GM23338 (cell line): Measurements from ENCODE around the gene BZW2. TPM values are rescaled to one million over a fixed set of nuclear protein-coding genes. Genes with fewer than 3 reads are reported as not detected.

Experiments used
- ATAC-seq: fragments of 200-7000 bp; cut with Tn5 transposase; 3 replicates; pipeline ENCODE4 v1.9.1; 2020
- DNase-seq: peaks from one replicate; pipeline ENCODE4 v3.0.0-alpha.2; 2015; ENCODE audit warnings: low spot score
- H2AFZ ChIP-seq: fragments of 200-600 bp; sonication (generic); 2 replicates; pipeline ENCODE4 v1.8.0; 2016; ENCODE audit warnings: antibody characterized with exemption, mild to moderate bottlenecking, moderate library complexity
- H3F3A ChIP-seq: fragments of 200-600 bp; sonication (generic); replicated peaks from 2 replicates; pipeline ENCODE4 v1.8.0; 2017; ENCODE audit warnings: antibody characterized with exemption, mixed run types, low read depth
- H3K27ac ChIP-seq: fragments of 200-600 bp; sonication (generic); 2 replicates; pipeline ENCODE4 v1.6.1; 2016; ENCODE audit warnings: low read depth
- H3K27me3 ChIP-seq: fragments of 200-600 bp; sonication (generic); 2 replicates; pipeline ENCODE4 v1.8.0; 2016; ENCODE audit warnings: mild to moderate bottlenecking, mixed run types, moderate library complexity; ENCODE audit not compliant: insufficient read depth
- H3K36me3 ChIP-seq: fragments of 200-600 bp; sonication (generic); 2 replicates; pipeline ENCODE4 v1.8.0; 2016; ENCODE audit warnings: mild to moderate bottlenecking; ENCODE audit not compliant: insufficient read depth
- H3K4me1 ChIP-seq: fragments of 200-600 bp; sonication (generic); 2 replicates; pipeline ENCODE4 v1.8.0; 2016; ENCODE audit warnings: mild to moderate bottlenecking, moderate library complexity; ENCODE audit not compliant: insufficient read depth
- H3K4me2 ChIP-seq: fragments of 200-600 bp; sonication (generic); 2 replicates; pipeline ENCODE4 v1.7.1; 2017; ENCODE audit warnings: mixed run types
- H3K4me3 ChIP-seq: fragments of 200-600 bp; sonication (generic); 2 replicates; pipeline ENCODE4 v1.6.1; 2016; ENCODE audit warnings: mixed run types
- H3K79me2 ChIP-seq: fragments of 200-600 bp; sonication (generic); replicated peaks from 2 replicates; pipeline ENCODE4 v1.8.0; 2017; ENCODE audit warnings: mild to moderate bottlenecking; ENCODE audit not compliant: insufficient read depth
- H3K9me2 ChIP-seq: fragments of 200-600 bp; sonication (generic); 2 replicates; pipeline ENCODE4 v1.8.0; 2017; ENCODE audit not compliant: insufficient read depth
- H4K20me1 ChIP-seq: fragments of 200-600 bp; sonication (generic); replicated peaks from 2 replicates; pipeline ENCODE4 v1.8.0; 2017; ENCODE audit warnings: mild to moderate bottlenecking; ENCODE audit not compliant: insufficient read depth
- H3K27ac Mint-ChIP-seq: 2 replicates; pipeline ENCODE4 v1.8.0; 2020; ENCODE audit warnings: inconsistent platforms, mild to moderate bottlenecking, moderate library complexity, mixed read lengths
- H3K27me3 Mint-ChIP-seq: 3 replicates; pipeline ENCODE4 v1.8.0; 2022; ENCODE audit warnings: low read depth, mild to moderate bottlenecking, moderate library complexity, mixed read lengths, inconsistent platforms; ENCODE audit not compliant: insufficient read depth, poor library complexity
- H3K36me3 Mint-ChIP-seq: 3 replicates; pipeline ENCODE4 v1.8.0; 2021; ENCODE audit warnings: low read depth, mild to moderate bottlenecking, inconsistent platforms, moderate library complexity, mixed read lengths
- H3K4me1 Mint-ChIP-seq: 3 replicates; pipeline ENCODE4 v1.8.0; 2020; ENCODE audit warnings: mild to moderate bottlenecking, inconsistent platforms, mixed read lengths
- H3K4me3 Mint-ChIP-seq: 3 replicates; pipeline ENCODE4 v1.8.0; 2021; ENCODE audit warnings: moderate library complexity, mild to moderate bottlenecking, inconsistent platforms, mixed read lengths
- H3K9me3 Mint-ChIP-seq: 3 replicates; pipeline ENCODE4 v1.8.0; 2020; ENCODE audit warnings: moderate library complexity, mild to moderate bottlenecking, inconsistent platforms, mixed read lengths
- ETS1 ChIP-seq: IDR thresholded peaks from 2 replicates; pipeline ENCODE4 v1.6.1; 2016; ENCODE audit warnings: antibody characterized with exemption
- EZH2 ChIP-seq: fragments of 200-600 bp; sonication (generic); IDR thresholded peaks from one replicate; pipeline ENCODE4 v1.8.0; 2017; ENCODE audit warnings: antibody characterized with exemption, mild to moderate bottlenecking, low read depth; ENCODE audit not compliant: unreplicated experiment
- NANOG ChIP-seq: IDR thresholded peaks from 2 replicates; pipeline ENCODE4 v1.6.1; 2016; ENCODE audit warnings: antibody characterized with exemption, borderline replicate concordance
- REST ChIP-seq: IDR thresholded peaks from one replicate; pipeline ENCODE4 v1.6.1; 2018; ENCODE audit warnings: antibody characterized with exemption; ENCODE audit not compliant: unreplicated experiment
- STAT1 ChIP-seq: IDR thresholded peaks from one replicate; pipeline ENCODE4 v1.6.1; 2016; ENCODE audit warnings: antibody characterized with exemption; ENCODE audit not compliant: unreplicated experiment
- ZNF331 ChIP-seq: fragments of 250-450 bp; sonication (Bioruptor Pico); IDR thresholded peaks from 2 replicates; pipeline ENCODE4 v1.5.0; 2020; ENCODE audit warnings: low read depth, mild to moderate bottlenecking, moderate library complexity
- ZNF462 ChIP-seq: fragments of 250-450 bp; sonication (Bioruptor Pico); IDR thresholded peaks from 2 replicates; pipeline ENCODE4 v1.5.0; 2020; ENCODE audit warnings: mild to moderate bottlenecking, moderate library complexity
- polyA plus RNA-seq: library from polyadenylated mRNA; unstranded; fragments of >200 nt; fragmentation: Nextera tagmentation; extraction: Ambion mirVana; gene quantifications from 2 replicates; pipeline ENCODE4 v1.2.1, GENCODE V29; 2016
- total RNA-seq: library from RNA; depleted of rRNA; stranded (reverse); fragments of >200 nt; shearing (Covaris generic); gene quantifications from 2 replicates; pipeline ENCODE4 v1.2.3, GENCODE V29; 2014

BZW2 gene
- total and polyA plus RNA-seq, 2 experiments from 2014 or later, result 88.8 to 108 TPM

- TF ChIP-seq REST (no peak), ETS1 (no peak)
Measured at GRCh38 chr7:16655394-16655793, 9.4 kb downstream of the BZW2 start (continued).

GRCh38 chr7:16656141-16656540, 10.2 kb downstream of the BZW2 start:
- Histone ChIP-seq H3F3A (no peaks in the 10 kb centered on the region), H4K20me1 (peaks cover 38% of the 10 kb centered on the region), H3K27me3 (no peaks in the 10 kb centered on the region), H3K4me2 (no peak overlapping the region), H3K27ac (no peak overlapping the region), H2AFZ (no peak overlapping the region), H3K36me3 (no peaks in the 10 kb centered on the region), H3K79me2 (peaks cover 100% of the 10 kb centered on the region), H3K4me1 (peaks cover 34% of the 10 kb centered on the region), H3K4me3 (no peak overlapping the region), H3K9me2 (no peaks in the 10 kb centered on the region)
- Mint-ChIP-seq H3K36me3 (no peaks in the 10 kb centered on the region), H3K4me1 (peaks cover 44% of the 10 kb centered on the region), H3K9me3 (no peaks in the 10 kb centered on the region), H3K27me3 (peaks cover 1% of the 10 kb centered on the region), H3K4me3 (no peak overlapping the region), H3K27ac (no peak overlapping the region)
- DNase-seq, result no peak
- TF ChIP-seq ZNF462 (CRISPR knock-in tag) (no peak), NANOG (no peak), STAT1 (no peak), ZNF331 (CRISPR knock-in tag) (no peak), EZH2 (no peak)
- no peak for ATAC-seq
